Bronchial epithelial cell (primary cell): ENCODE results near the gene OR10H2. TPM values are rescaled to one million over a fixed set of nuclear protein-coding genes. Genes with fewer than 3 reads are reported as not detected.
A peak's percentile ranks its signal among the peaks of the same experiment; 100 is the strongest.
"Not testable (repeated sequence)": the region's sequence is repeated elsewhere in the genome, so short reads cannot be mapped to it uniquely, and the experiment has no call there.

Experiments used
- DNase-seq: peaks from one replicate; pipeline ENCODE4 v3.0.0-alpha.2; 2010; ENCODE audit warnings: low read depth
- FAIRE-seq: peaks from 2 replicates; lab custom pipeline; 2011; peaks lifted over from hg19 to GRCh38; lab: Jason Lieb, UNC
- H3K27me3 ChIP-seq: 2 replicates; pipeline ENCODE4 v1.5.1; 2011; ENCODE audit warnings: low read length; ENCODE audit not compliant: control insufficient read depth, insufficient read depth
- H3K36me3 ChIP-seq: 2 replicates; pipeline ENCODE4 v1.5.1; 2011; ENCODE audit warnings: low read length; ENCODE audit not compliant: control insufficient read depth, insufficient read depth
- H3K4me3 ChIP-seq: 2 replicates; pipeline ENCODE4 v1.5.1; 2011; ENCODE audit warnings: mild to moderate bottlenecking, low read depth, low read length, control low read depth
- CTCF ChIP-seq: IDR thresholded peaks from 2 replicates; pipeline ENCODE4 v1.5.1; 2011; ENCODE audit warnings: mild to moderate bottlenecking, moderate library complexity, low read length, control low read depth, inconsistent platforms; ENCODE audit not compliant: insufficient read depth, severe bottlenecking
- total RNA-seq: library from RNA; depleted of rRNA; stranded (reverse); fragments of >200 nt; gene quantifications from 2 replicates; pipeline ENCODE4 v1.2.1, GENCODE V29; 2014

Gene OR10H2
- total RNA-seq, 1 donor from 2014 or later, result not detected

DNA sequence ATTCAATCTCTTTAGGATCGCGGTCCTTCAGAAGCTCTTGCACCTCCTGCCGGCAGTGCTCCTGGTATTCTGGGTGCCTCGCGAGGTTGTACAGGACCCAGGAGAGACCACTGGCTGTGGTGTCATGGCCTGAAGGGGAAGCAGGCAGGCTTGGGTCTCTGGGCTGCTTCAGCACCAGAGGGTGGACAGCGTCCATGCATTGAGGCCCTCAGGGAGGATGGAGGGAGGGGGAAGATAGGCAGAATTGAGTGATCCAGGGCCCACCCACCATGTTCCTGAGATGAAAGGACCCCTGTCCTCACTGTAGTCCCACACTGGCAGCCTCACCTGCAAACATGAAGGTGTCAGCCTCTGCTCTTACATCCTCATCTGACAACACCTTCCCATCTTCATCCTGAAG is 41.8 kb downstream of the OR10H2 start:
- no peak for FAIRE-seq
- H3K4me3 ChIP-seq, result no peak overlapping the region
- H3K36me3 ChIP-seq, result no peaks in the 10 kb centered on the region
- no peak for DNase-seq
- no peak for TF ChIP-seq CTCF
- no peaks in the 10 kb centered on the region for H3K27me3 ChIP-seq

- not testable (repeated sequence) for H3K27me3 ChIP-seq, DNase-seq, H3K4me3 ChIP-seq
Measured at GRCh38 chr19:15774159-15774558, 46.3 kb downstream of the OR10H2 start.

GRCh38 chr19:15775249-15775648 is 47.4 kb downstream of the OR10H2 start:
- no peak for TF ChIP-seq CTCF
- Histone ChIP-seq H3K36me3 (no peaks in the 10 kb centered on the region), H3K27me3 (no peaks in the 10 kb centered on the region), H3K4me3 (no peak overlapping the region)
- DNase-seq (no peak), FAIRE-seq (no peak)

More at GRCh38 chr19:15774159-15774558, 46.3 kb downstream of the OR10H2 start:
- not testable (repeated sequence) for H3K36me3 ChIP-seq, FAIRE-seq

DNA sequence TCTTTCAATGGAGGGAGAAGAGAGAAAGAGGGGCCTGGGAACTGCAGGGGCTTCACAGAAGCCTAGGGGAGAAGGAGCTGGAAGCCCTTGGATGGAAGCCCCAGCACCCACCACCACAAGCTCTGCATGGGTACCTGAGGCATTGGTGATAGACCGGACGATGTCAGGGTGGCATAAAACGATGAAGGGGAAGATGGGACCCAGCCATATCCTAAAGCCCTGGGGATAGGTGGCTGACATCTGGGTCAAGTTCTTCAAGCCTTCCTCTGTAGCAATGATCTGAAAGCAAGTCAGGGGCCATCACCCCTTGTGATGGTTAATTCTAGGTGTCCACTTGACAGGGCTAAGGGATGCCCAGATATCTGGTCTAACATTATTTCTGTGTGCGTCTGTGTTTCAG is 48.4 kb downstream of the OR10H2 start:
- FAIRE-seq (no peak), DNase-seq (no peak)
- TF ChIP-seq CTCF, result no peak
- no peaks in the 10 kb centered on the region for H3K36me3 ChIP-seq
- H3K27me3 ChIP-seq, result no peaks in the 10 kb centered on the region
- H3K4me3 ChIP-seq, result no peak overlapping the region

- no peak overlapping the region for H3K4me3 ChIP-seq
- H3K27me3 ChIP-seq, result no peaks in the 10 kb centered on the region
- no peak for TF ChIP-seq CTCF
- DNase-seq (no peak), FAIRE-seq (peak; percentile 79)
- no peaks in the 10 kb centered on the region for H3K36me3 ChIP-seq
Measured at GRCh38 chr19:15776991-15777970, 49.5 kb downstream of the OR10H2 start.

Other genes starting within 250 kb of the OR10H2 start
- not detected in 2 replicates for gene PGLYRP2, start 248.5 kb upstream of the OR10H2 start, total RNA-seq
- gene CYP4F22, start 219.5 kb upstream of the OR10H2 start, total RNA-seq, result 0.13 TPM in 1 of 2 replicates, not detected in the other
- not detected in 2 replicates for gene CYP4F8, start 112.8 kb upstream of the OR10H2 start, total RNA-seq
- gene CYP4F3, start 87.1 kb upstream of the OR10H2 start, total RNA-seq, result 2.9 and 3.2 TPM in 2 replicates
- 2.6 and 7.8 TPM in 2 replicates for gene CYP4F12, start 54.9 kb upstream of the OR10H2 start, total RNA-seq
- not detected in 2 replicates for gene OR10H3, start 10.0 kb downstream of the OR10H2 start, total RNA-seq
- not detected in 2 replicates for gene OR10H5, start 59.6 kb downstream of the OR10H2 start, total RNA-seq
- not detected in 2 replicates for gene OR10H1, start 87.6 kb downstream of the OR10H2 start, total RNA-seq
- under 0.01 TPM in 1 of 2 replicates, not detected in the other for gene CYP4F2, start 170.1 kb downstream of the OR10H2 start, total RNA-seq
- 0.79 and 2.7 TPM in 2 replicates for gene CYP4F11, start 206.5 kb downstream of the OR10H2 start, total RNA-seq
- gene OR10H4, start 221.0 kb downstream of the OR10H2 start, total RNA-seq, result not detected in 2 replicates